Stimulated activated CD8-positive, alpha-beta memory T cell treated with anti-CD3 and anti-CD28 coated beads, Interleukin-12 subunit alpha, Interleukin-12 subunit beta, amount 100 ng/mL, for 4 hours (primary cell): ENCODE measurements around the gene FHAD1.
A peak's percentile ranks its signal among the peaks of the same experiment; 100 is the strongest.
"Not testable (repeated sequence)": the region's sequence is repeated elsewhere in the genome, so short reads cannot be mapped to it uniquely, and the experiment has no call there.

Experiments
- DNase-seq: peaks from one replicate; pipeline ENCODE4 v3.0.0-alpha.2; 2020; ENCODE audit warnings: low read depth

The FHAD1 gene

GRCh38 chr1:15418806-15419515, 171.9 kb downstream of the FHAD1 start:
- no peak for DNase-seq

GRCh38 chr1:15420853-15421465, 173.9 kb downstream of the FHAD1 start:
- DNase-seq: no peak

GRCh38 chr1:15422871-15423270, 175.8 kb downstream of the FHAD1 start:
- DNase-seq: no peak

- no peak for DNase-seq
These were observed 176.5 kb downstream of the FHAD1 start for GRCh38 chr1:15423355-15424077.

DNA sequence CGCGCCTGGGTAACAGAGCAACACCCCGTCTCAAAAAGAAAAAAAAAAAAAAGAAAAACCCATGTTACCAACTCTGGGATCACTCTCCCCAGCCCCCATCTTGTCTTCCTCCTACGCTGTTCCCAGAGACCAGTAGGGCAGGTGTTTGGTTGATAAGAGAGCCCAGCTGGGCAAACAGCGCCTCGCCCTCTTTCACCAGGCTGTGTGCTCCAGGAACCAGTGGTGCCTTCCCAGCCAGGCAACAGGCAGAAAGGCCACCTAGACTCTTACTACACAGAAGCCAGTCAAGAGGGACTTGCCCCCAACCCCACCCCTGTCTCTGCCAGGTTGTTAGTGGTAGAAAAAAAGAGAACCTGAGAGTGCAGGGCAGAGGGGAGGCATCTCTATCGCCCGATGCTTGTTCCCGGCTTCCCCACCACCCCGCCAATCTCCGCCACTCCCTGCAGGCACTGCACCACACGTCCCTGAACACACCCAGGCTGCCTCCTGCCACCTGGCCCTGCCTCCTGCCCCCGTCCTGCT, 177.2 kb downstream of the FHAD1 start:
- no peak for DNase-seq

DNA sequence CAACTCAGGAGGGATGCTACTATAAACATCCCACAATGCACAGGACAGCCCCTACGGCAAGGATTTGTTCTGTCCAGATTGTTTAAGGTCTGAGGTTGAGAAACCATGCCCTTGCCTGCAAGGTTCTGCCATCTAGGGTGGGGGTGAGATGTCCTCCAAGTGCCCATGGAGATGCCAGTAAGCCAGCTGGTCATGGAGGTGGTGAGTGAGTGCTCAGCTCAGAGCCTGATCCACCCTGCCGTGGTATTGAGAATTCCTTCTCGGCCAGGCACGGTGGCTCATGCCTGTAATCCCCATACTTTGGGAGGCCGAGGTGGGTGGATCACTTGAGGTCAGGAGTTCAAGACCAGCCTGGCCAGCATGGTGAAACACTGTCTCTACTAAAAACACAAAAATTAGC, 178.0 kb downstream of the FHAD1 start:
- DNase-seq: no peak

- DNase-seq: no peak
These were observed 178.5 kb downstream of the FHAD1 start for GRCh38 chr1:15425521-15425920.

- DNase-seq: no peak
These were observed 178.9 kb downstream of the FHAD1 start for GRCh38 chr1:15425958-15426357.

DNA sequence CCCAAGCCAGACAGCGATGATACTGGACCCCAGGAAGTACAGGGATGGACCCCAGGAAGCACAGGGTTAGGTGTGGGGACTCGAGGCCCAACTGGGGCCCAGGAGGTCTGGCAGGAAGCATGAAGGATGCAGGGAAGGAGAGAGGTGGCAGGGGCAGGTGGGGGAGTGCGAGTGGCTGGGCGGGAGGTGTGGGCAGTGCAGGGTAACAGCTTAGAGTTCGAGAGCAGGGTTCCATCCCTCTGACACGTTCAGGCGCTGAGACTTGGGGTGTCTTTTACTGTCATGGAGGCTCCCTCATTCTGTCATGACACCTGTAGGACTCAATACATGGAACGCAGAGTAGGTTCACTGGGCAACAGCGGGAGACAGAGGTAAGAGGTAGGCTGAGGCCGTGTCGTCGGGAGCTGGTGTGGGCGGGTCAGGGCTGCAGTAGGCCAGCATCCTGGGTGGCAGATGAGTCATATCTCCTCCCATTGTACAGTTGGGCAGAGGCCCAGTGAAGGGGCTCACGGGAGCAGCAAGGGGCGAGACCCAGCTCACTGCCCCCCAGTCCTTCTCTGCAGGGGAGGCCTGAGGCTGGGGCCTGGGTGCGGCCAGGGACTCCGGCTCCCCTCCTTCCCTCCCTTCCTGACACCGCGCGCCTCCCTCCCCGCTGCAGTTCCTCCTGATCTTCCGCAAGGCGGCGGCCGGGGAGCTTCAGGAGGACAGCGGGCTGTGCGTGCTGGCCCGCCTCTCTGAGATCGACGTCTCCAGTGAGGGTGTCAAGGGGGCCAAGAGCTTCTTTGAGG, 179.7 kb downstream of the FHAD1 start:
- no peak for DNase-seq

- no peak for DNase-seq
These were observed 180.2 kb downstream of the FHAD1 start for GRCh38 chr1:15427280-15427666.

GRCh38 chr1:15428252-15428651, 181.2 kb downstream of the FHAD1 start:
- not testable (repeated sequence) for DNase-seq

GRCh38 chr1:15428815-15429435, 181.9 kb downstream of the FHAD1 start:
- no peak for DNase-seq

DNA sequence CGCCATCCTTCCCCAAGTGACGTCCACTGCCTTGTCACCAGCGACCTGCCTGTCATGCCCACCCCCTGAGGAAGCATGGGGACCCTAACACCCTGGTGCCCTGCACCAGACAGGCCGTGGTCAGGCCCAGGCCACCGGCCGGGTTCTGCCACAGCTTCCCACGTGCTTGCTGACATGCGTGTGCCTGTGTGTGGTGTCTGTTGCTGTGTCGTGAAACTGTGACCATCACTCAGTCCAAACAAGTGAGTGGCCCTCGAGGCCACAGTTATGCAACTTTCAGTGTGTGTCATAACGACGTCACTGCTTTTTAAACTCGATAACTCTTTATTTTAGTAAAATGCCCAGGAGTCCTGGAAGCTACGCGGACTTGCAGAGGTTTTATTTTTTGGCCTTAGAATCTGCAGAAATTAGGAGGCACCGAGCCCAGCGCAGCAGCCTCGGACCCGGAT, 182.7 kb downstream of the FHAD1 start:
- DNase-seq: no peak

GRCh38 chr1:15430787-15431570, 184.0 kb downstream of the FHAD1 start:
- DNase-seq: peak; percentile 56

- no peak for DNase-seq
These were observed 184.5 kb downstream of the FHAD1 start for GRCh38 chr1:15431571-15431948.

- no peak for DNase-seq
These were observed 185.3 kb downstream of the FHAD1 start for GRCh38 chr1:15432324-15432723.

GRCh38 chr1:15433471-15433870, 186.4 kb downstream of the FHAD1 start:
- no peak for DNase-seq

GRCh38 chr1:15434739-15435138, 187.7 kb downstream of the FHAD1 start:
- not testable (repeated sequence) for DNase-seq

GRCh38 chr1:15435239-15436077, 188.4 kb downstream of the FHAD1 start:
- no peak for DNase-seq

DNA sequence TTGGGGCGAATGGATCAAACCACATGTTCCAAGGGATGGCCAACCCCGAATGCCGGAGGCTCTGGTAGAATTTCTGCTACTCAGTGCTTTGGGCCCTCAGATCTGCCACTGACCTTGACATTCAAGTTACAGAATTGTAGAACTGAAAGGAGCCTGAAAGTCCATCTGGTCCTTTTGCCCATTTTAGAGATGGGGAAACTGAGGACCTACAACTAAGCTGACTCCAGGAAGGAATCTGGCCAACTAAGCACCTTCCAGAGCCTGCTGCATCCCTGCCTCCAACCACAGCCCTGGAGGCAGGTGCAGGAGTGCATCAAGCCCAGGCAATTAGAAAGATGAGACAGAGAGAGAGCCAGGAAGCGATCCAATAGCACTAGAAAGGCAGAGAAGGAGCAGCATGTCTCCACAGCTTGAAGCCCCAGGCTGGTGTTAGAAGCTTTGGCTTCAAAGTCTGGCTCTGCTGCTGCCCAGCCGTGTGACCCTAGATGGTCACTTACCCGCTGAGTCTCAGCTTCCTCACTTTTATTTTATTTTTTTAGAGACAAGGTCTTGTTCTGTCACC, 189.9 kb downstream of the FHAD1 start:
- DNase-seq: no peak
